IMR-90 (cell line): ENCODE results near the gene TMEM221.

ENCODE experiments used
- CEBPB ChIP-seq: IDR thresholded peaks from 2 replicates; pipeline ENCODE4 v1.6.1; 2012; ENCODE audit warnings: low read depth, low read length, improper control_type of control experiment
- CHD1 ChIP-seq: IDR thresholded peaks from 2 replicates; pipeline ENCODE4 v1.6.1; 2012; ENCODE audit warnings: low read depth, low read length, improper control_type of control experiment
- FOS ChIP-seq: fragments of 150-350 bp; IDR thresholded peaks from 2 replicates; pipeline ENCODE4 v1.6.1; 2016; ENCODE audit warnings: low read depth, low read length
- MAFK ChIP-seq: IDR thresholded peaks from 2 replicates; pipeline ENCODE4 v1.6.1; 2012; ENCODE audit warnings: low read depth, low read length, improper control_type of control experiment
- MAZ ChIP-seq: IDR thresholded peaks from 2 replicates; pipeline ENCODE4 v1.6.1; 2012; ENCODE audit warnings: low read depth, mild to moderate bottlenecking, low read length, improper control_type of control experiment, moderate library complexity, borderline replicate concordance
- MXI1 ChIP-seq: IDR thresholded peaks from 2 replicates; pipeline ENCODE4 v1.6.1; 2012; ENCODE audit warnings: low read depth, mild to moderate bottlenecking, low read length, moderate library complexity, borderline replicate concordance
- NFE2L2 ChIP-seq: fragments of 150-350 bp; IDR thresholded peaks from 2 replicates; pipeline ENCODE4 v1.6.1; 2016; ENCODE audit warnings: low read depth, mild to moderate bottlenecking, low read length
- POLR2A ChIP-seq: IDR thresholded peaks from 2 replicates; pipeline ENCODE4 v1.6.1; 2012; ENCODE audit warnings: mild to moderate bottlenecking, low read depth, low read length
- RCOR1 ChIP-seq: IDR thresholded peaks from 2 replicates; pipeline ENCODE4 v1.6.1; 2012; ENCODE audit warnings: mild to moderate bottlenecking, low read length, improper control_type of control experiment; ENCODE audit not compliant: insufficient replicate concordance
- RFX5 ChIP-seq: IDR thresholded peaks from 2 replicates; pipeline ENCODE4 v1.8.0; 2012; ENCODE audit warnings: low read depth, mild to moderate bottlenecking, low read length, moderate library complexity
- TF ChIP-seq, protein P1 (sequence below): conservative IDR thresholded peaks from 2 replicates; pipeline ENCODE4 v1.5.1; 2012; ENCODE audit warnings: mild to moderate bottlenecking, low read depth, low read length, improper control_type of control experiment
- TF ChIP-seq, protein P2 (sequence below): fragments of 150-350 bp; IDR thresholded peaks from 2 replicates; pipeline ENCODE4 v1.6.1; 2016; ENCODE audit warnings: low read depth, mild to moderate bottlenecking, low read length, moderate library complexity, borderline replicate concordance

DNA sequence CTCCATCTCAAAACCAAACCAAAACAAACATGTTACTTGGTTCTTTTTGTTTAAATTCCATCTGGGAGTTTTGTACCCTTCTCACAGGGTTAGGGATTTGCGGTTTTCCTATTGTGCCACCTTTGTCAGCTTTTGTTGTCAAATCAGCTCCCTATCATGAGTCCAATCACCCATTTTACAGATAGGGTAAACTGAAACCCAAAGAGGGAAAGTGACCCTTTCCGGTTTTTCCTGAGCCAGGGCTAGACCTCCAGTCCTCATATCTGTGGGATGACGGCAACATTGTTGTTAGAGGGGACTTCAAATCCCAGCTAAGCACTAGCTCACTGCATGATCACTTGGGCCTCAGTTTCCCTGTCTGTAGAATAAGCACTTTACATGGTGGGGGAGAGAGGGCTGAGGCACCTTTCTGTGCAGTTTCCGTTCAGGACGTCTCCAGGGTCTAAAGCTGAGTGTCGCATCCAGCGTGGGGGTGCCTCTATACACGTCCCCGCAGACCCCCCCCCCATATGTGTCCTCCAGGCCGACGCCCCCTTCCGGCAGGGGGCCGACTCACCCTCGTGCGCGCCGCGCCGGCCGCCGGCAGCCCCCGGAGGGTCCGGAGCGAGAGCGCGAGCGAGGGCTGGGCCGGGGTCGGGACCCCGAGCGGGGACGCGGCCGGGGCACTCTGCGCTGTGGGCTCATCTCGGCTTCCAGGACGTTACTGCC, 58.4 kb downstream of the TMEM221 start:
- TF ChIP-seq, protein P1, sequence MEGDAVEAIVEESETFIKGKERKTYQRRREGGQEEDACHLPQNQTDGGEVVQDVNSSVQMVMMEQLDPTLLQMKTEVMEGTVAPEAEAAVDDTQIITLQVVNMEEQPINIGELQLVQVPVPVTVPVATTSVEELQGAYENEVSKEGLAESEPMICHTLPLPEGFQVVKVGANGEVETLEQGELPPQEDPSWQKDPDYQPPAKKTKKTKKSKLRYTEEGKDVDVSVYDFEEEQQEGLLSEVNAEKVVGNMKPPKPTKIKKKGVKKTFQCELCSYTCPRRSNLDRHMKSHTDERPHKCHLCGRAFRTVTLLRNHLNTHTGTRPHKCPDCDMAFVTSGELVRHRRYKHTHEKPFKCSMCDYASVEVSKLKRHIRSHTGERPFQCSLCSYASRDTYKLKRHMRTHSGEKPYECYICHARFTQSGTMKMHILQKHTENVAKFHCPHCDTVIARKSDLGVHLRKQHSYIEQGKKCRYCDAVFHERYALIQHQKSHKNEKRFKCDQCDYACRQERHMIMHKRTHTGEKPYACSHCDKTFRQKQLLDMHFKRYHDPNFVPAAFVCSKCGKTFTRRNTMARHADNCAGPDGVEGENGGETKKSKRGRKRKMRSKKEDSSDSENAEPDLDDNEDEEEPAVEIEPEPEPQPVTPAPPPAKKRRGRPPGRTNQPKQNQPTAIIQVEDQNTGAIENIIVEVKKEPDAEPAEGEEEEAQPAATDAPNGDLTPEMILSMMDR, result peak; percentile 23; the same call in 1 of the 2 replicates
- TF ChIP-seq FOS, result no peak
- no peak for TF ChIP-seq CHD1
- TF ChIP-seq MAZ, result no peak; the same call in 1 of the 2 replicates
- TF ChIP-seq POLR2A, result no peak
- no peak for TF ChIP-seq NFE2L2
- no peak for TF ChIP-seq MAFK
- TF ChIP-seq RCOR1, result no peak
- TF ChIP-seq MXI1, result no peak
- no peak for TF ChIP-seq CEBPB
- TF ChIP-seq, protein P2, sequence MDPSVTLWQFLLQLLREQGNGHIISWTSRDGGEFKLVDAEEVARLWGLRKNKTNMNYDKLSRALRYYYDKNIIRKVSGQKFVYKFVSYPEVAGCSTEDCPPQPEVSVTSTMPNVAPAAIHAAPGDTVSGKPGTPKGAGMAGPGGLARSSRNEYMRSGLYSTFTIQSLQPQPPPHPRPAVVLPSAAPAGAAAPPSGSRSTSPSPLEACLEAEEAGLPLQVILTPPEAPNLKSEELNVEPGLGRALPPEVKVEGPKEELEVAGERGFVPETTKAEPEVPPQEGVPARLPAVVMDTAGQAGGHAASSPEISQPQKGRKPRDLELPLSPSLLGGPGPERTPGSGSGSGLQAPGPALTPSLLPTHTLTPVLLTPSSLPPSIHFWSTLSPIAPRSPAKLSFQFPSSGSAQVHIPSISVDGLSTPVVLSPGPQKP, result no peak
- TF ChIP-seq RFX5, result no peak
